Thyroid gland (tissue), 4 donors: ENCODE data around the gene RPP14. TPM values are rescaled to one million over a fixed set of nuclear protein-coding genes. Genes with fewer than 3 reads are reported as not detected.

Source experiments
- DNase-seq, 2 donors: peaks; one replicate each; pipeline ENCODE4 v3.0.0-alpha.2; 2019
- H3K27ac ChIP-seq, 3 donors: fragments of 200-600 bp; sonication (generic); 1 replicate in 2 of 3; 2 replicates in 1 of 3; pipeline ENCODE4 v1.5.1; 2016 to 2019; ENCODE audit warnings: mild to moderate bottlenecking in 1 of 3, moderate library complexity in 1 of 3
- H3K27me3 ChIP-seq: fragments of 200-600 bp; sonication (generic); one replicate; pipeline ENCODE4 v1.5.1; 2019
- H3K36me3 ChIP-seq, 2 donors: fragments of 200-600 bp; sonication (generic); one replicate each; pipeline ENCODE4 v1.5.1; 2016 to 2019
- H3K4me1 ChIP-seq, 2 donors: fragments of 200-600 bp; sonication (generic); one replicate each; pipeline ENCODE4 v1.5.1; 2017 to 2019
- H3K4me3 ChIP-seq, 3 donors: fragments of 200-600 bp; sonication (generic); replicated peaks in 1 of 3; 1 replicate in 2 of 3; 2 replicates in 1 of 3; pipeline ENCODE4 v1.5.1; 2016; ENCODE audit warnings: mild to moderate bottlenecking in 1 of 3
- H3K9me3 ChIP-seq: fragments of 200-600 bp; sonication (generic); one replicate; pipeline ENCODE4 v1.5.1; 2017
- POLR2A ChIP-seq, 2 donors: fragments of 450-650 bp; IDR thresholded peaks; one replicate each; pipeline ENCODE4 v1.6.1; 2017; ENCODE audit warnings: antibody characterized with exemption in 2 of 2, mild to moderate bottlenecking in 2 of 2, moderate library complexity in 1 of 2
- WGBS, 2 donors: methylation state at CpG; one replicate each; pipeline ENCODE4 v1.1.5; 2017; 5-methylcytosine and 5-hydroxymethylcytosine counted together
- intact Hi-C: fragments of 100-400 bp; cut with DNase I; formaldehyde crosslinking; loops from one replicate; pipeline ENCODE4 v1.15.1; 2023
- total RNA-seq, 4 donors: library from RNA; depleted of rRNA; stranded (reverse); fragments of >200 nt; gene quantifications; one replicate each; pipeline ENCODE4 v1.2.3, GENCODE V29; 2016
- TF ChIP-seq, protein P1 (sequence below), 6 experiments: fragments of 200-600 bp in 3 of 6; fragments of 450-650 bp in 3 of 6; sonication (generic) in 3 of 6; IDR thresholded peaks; one replicate each; pipeline ENCODE4 v1.5.1; 2016 to 2019; ENCODE audit warnings: antibody characterized with exemption in 6 of 6, mild to moderate bottlenecking in 2 of 6, inconsistent platforms in 1 of 6, moderate library complexity in 1 of 6

The RPP14 gene
- total RNA-seq, 4 donors from 2014 or later = 13.4 to 19.9 (median 15.7) TPM

DNA sequence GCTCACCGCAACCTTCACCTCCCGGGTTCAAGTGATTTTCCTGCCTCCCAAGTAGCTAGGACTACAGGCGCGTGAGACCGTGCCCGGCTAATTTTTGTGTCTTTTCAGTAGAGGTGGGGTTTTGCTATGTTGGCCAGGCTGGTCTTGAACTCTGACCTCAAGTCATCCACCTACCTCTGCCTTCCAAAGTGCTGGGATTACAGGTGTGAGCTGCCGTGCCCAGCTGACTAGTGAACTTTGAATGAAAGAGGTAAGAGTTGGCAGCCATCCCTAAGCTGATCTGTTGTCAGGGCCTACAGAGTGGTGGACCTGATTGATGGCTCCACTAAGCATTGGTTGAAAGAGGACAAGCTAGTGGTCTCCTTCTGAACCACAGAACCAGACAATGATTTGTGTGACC is 41.9 kb downstream of the RPP14 start:
- Histone ChIP-seq H3K4me1 (peaks cover 70 to 71% of the 10 kb centered on the region in 2 donors), H3K36me3 (no peaks in the 10 kb centered on the region), H3K27ac (peak overlapping the region in 2 of 3 donors; percentile 48 to 62), H3K4me3 (no peak overlapping the region), H3K9me3 (no peaks in the 10 kb centered on the region), H3K27me3 (no peaks in the 10 kb centered on the region)
- peak in 1 of 2 donors; percentile 39 for DNase-seq
- WGBS, 2 donors = 47 to 56% methylated on average over 7 of the region's 7 CpGs
- TF ChIP-seq POLR2A (IDR thresholded peaks at IDR 0.05) = no peak
- TF ChIP-seq, protein P1, sequence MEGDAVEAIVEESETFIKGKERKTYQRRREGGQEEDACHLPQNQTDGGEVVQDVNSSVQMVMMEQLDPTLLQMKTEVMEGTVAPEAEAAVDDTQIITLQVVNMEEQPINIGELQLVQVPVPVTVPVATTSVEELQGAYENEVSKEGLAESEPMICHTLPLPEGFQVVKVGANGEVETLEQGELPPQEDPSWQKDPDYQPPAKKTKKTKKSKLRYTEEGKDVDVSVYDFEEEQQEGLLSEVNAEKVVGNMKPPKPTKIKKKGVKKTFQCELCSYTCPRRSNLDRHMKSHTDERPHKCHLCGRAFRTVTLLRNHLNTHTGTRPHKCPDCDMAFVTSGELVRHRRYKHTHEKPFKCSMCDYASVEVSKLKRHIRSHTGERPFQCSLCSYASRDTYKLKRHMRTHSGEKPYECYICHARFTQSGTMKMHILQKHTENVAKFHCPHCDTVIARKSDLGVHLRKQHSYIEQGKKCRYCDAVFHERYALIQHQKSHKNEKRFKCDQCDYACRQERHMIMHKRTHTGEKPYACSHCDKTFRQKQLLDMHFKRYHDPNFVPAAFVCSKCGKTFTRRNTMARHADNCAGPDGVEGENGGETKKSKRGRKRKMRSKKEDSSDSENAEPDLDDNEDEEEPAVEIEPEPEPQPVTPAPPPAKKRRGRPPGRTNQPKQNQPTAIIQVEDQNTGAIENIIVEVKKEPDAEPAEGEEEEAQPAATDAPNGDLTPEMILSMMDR (IDR thresholded peaks at IDR 0.05) = no peak
- intact Hi-C loops = no loop called here

DNA sequence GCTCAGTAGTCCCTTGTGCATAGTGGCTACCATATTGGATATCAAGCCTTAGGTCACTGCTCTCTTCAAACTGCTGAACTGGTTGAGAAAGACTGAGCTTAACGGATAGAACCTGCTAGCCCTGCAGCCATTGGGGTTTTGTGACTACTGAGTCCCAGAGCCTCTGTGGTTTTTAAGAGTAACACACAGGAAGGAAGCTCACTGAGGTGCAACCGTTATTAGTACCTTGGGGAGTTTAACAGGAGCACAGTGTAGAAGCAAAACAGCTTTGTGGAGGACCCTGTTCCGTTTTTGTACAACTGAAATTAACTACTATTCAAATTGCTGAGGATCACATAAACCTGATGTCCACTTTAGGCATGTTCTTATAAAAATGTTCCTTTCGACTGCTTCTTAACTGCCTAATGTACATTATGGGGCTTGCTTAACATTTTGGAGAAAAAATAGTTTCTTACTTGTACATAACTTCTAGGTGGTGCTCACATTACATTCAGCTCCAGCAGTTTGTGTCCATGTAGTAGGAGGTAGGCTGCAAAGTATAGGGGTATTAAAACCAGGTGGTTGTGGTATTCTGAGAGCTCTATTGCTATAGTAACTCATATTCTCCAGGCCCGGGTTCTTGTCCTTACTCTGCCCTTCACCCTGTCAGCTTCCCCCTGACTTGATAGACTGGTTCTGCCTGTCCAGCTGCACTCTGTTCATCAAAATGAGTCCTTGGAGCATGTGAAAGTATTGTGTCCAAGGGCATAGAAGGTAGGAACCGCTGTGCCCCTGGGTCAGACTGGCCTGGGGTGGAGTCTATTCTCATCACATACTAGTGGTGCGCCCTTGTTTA is 44.0 kb downstream of the RPP14 start:
- WGBS, 2 donors = 54 to 63% methylated on average over 7 of the region's 7 CpGs
- peak overlapping the region; percentile 39 to 84 (median 76) for H3K27ac ChIP-seq
- no peak overlapping the region for H3K4me3 ChIP-seq
- no peaks in the 10 kb centered on the region for H3K9me3 ChIP-seq
- intact Hi-C loops = no loop called here
- no peaks in the 10 kb centered on the region for H3K27me3 ChIP-seq
- H3K36me3 ChIP-seq = no peaks in the 10 kb centered on the region
- no peak for TF ChIP-seq POLR2A (IDR thresholded peaks at IDR 0.05)
- TF ChIP-seq, protein P1 (IDR thresholded peaks at IDR 0.05) = no peak
- peak; percentile 72 to 75 for DNase-seq
- peaks cover 54 to 60% of the 10 kb centered on the region in 2 donors for H3K4me1 ChIP-seq

DNA sequence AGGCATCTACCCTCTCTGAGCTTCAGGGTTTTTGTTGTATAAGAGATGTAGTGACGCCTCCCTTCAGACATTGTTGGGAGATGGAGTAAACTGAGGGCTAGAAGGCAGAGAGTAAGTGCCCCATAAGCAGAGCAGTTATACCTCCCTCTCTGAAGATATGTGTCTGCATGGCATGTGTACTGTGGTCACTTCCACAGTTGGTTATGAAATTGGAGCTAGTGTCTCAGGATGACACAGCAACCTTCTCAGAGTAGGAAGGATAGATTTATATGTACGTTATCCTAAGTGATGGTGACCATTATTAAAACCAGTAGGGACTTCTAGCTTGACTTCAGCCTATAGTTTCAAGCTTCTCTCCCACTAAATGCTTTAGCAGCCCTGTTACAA is 44.6 kb downstream of the RPP14 start:
- no peaks in the 10 kb centered on the region for H3K36me3 ChIP-seq
- H3K27me3 ChIP-seq = no peaks in the 10 kb centered on the region
- intact Hi-C loops = no loop called here
- 98 to 100% methylated on average over 2 of the region's 2 CpGs for WGBS, 2 donors
- no peak for DNase-seq
- TF ChIP-seq, protein P1 (IDR thresholded peaks at IDR 0.05) = no peak
- TF ChIP-seq POLR2A (IDR thresholded peaks at IDR 0.05) = no peak
- no peaks in the 10 kb centered on the region for H3K9me3 ChIP-seq
- peak overlapping the region; percentile 39 to 84 (median 76) for H3K27ac ChIP-seq
- H3K4me3 ChIP-seq = no peak overlapping the region
- H3K4me1 ChIP-seq = peaks cover 49 to 62% of the 10 kb centered on the region in 2 donors

DNA sequence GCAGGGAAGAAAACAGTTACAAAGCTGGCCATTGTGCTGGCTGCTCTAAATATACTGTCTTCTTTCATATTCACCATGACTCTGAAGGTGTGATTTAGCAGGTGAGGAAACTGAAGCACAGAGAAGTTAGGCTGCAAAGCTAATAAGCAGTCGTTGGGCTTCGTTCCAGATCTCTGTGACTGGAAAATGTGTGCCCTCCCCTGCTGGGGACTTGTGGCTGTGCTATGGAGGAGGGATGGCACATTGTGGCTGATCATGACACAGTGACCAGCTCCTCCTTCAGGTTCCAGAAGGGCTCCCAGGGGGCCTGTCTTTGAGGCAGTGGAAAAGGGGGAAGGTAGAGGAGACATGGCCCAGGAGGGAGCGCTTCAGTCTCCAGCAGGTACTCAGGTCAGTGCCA is 45.9 kb downstream of the RPP14 start:
- Histone ChIP-seq H3K27me3 (no peaks in the 10 kb centered on the region), H3K4me3 (no peak overlapping the region), H3K9me3 (no peaks in the 10 kb centered on the region), H3K36me3 (no peaks in the 10 kb centered on the region), H3K27ac (peak overlapping the region; percentile 39 to 84 (median 76)), H3K4me1 (peaks cover 54 to 63% of the 10 kb centered on the region in 2 donors)
- no peak for TF ChIP-seq POLR2A (IDR thresholded peaks at IDR 0.05)
- TF ChIP-seq, protein P1 (IDR thresholded peaks at IDR 0.05) = peak in 1 of 6 experiments; percentile 34
- 65 to 85% methylated on average over 3 of the region's 3 CpGs for WGBS, 2 donors
- intact Hi-C loops = no loop called here
- peak; percentile 36 to 55 for DNase-seq

DNA sequence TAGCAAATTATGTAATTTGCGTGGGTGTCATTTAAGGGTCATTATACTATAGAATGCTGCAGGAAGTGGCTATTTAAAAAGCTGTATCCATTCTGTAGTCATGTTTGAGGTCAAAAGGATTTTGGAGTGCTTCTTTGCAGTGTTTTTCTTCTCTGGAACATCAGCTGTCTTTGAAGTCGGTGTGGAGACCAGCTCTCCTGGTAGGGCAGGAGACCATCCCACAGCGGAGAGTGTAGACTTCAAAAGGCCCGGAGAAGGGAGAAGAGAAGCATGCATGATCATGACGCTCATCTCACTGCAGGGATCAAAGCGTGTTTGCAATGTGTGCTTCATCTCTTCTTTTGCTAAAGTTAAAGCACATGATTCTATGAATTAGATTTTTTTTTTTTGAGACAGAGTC is 46.6 kb downstream of the RPP14 start:
- DNase-seq = no peak
- 84 to 88% methylated on average over 6 of the region's 6 CpGs for WGBS, 2 donors
- H3K27me3 ChIP-seq = no peaks in the 10 kb centered on the region
- H3K36me3 ChIP-seq = no peaks in the 10 kb centered on the region
- H3K4me3 ChIP-seq = no peak overlapping the region
- TF ChIP-seq POLR2A (IDR thresholded peaks at IDR 0.05) = no peak
- TF ChIP-seq, protein P1 (IDR thresholded peaks at IDR 0.05) = no peak
- H3K27ac ChIP-seq = no peak overlapping the region
- intact Hi-C loops = no loop called here
- H3K9me3 ChIP-seq = no peaks in the 10 kb centered on the region
- H3K4me1 ChIP-seq = peaks cover 52 to 62% of the 10 kb centered on the region in 2 donors
